OCI-LY3 (cell line): ENCODE results near the gene JUP.

Experiments
- H2AFZ ChIP-seq: fragments of 200-600, 300-600 bp; shearing (Covaris generic); 2 replicates; pipeline ENCODE4 v1.6.0; 2014; ENCODE audit warnings: antibody characterized with exemption, low read depth, low read length
- H3K27ac ChIP-seq: fragments of 200-600, 300-600 bp; sonication (generic); 2 replicates; pipeline ENCODE4 v1.5.1; 2014; ENCODE audit warnings: mild to moderate bottlenecking, low read length, moderate library complexity, mixed read lengths
- H3K27me3 ChIP-seq: fragments of 200-600, 300-600 bp; sonication (generic); 2 replicates; pipeline ENCODE4 v1.6.1; 2014; ENCODE audit warnings: low read depth, low read length, mixed read lengths
- H3K36me3 ChIP-seq: fragments of 200-600, 300-600 bp; sonication (generic); replicated peaks from 2 replicates; pipeline ENCODE3; 2014; ENCODE audit warnings: low read depth, low read length, mixed read lengths
- H3K4me1 ChIP-seq: fragments of 300-600, 200-600 bp; sonication (generic); 2 replicates; pipeline ENCODE4 v1.6.1; 2014; ENCODE audit warnings: low read length, mixed read lengths
- H3K4me2 ChIP-seq: fragments of 200-600, 300-600 bp; sonication (generic); 2 replicates; pipeline ENCODE4 v1.6.1; 2014; ENCODE audit warnings: low read length, mixed read lengths
- H3K4me3 ChIP-seq: fragments of 300-600, 200-600 bp; sonication (generic); 2 replicates; pipeline ENCODE4 v1.5.1; 2014; ENCODE audit warnings: antibody characterized with exemption, mild to moderate bottlenecking, low read length, moderate library complexity
- H3K79me2 ChIP-seq: fragments of 300-600, 200-600 bp; shearing (Covaris generic); 2 replicates; pipeline ENCODE4 v1.6.1; 2014; ENCODE audit warnings: mild to moderate bottlenecking, low read length, mixed read lengths
- H3K9ac ChIP-seq: fragments of 300-600, 200-600 bp; shearing (Covaris generic); 2 replicates; pipeline ENCODE4 v1.6.0; 2014; ENCODE audit warnings: mild to moderate bottlenecking, low read length, moderate library complexity
- H3K9me3 ChIP-seq: fragments of 200-600, 300-600 bp; shearing (Covaris generic); 2 replicates; pipeline ENCODE4 v1.6.1; 2014; ENCODE audit warnings: low read length, mixed read lengths; ENCODE audit not compliant: insufficient read depth
- H4K20me1 ChIP-seq: fragments of 200-600, 300-600 bp; sonication (generic); 2 replicates; pipeline ENCODE4 v1.6.1; 2016; ENCODE audit warnings: low read length, mixed read lengths; ENCODE audit not compliant: insufficient read depth
- CTCF ChIP-seq: fragments of 200-600, 300-600 bp; sonication (generic); IDR thresholded peaks from 2 replicates; pipeline ENCODE4 v1.5.1; 2014; ENCODE audit warnings: antibody characterized with exemption, low read length, low read depth
- EZH2phosphoT487 ChIP-seq: fragments of 200-600 bp; shearing (Covaris generic); IDR thresholded peaks from 2 replicates; pipeline ENCODE4 v1.6.1; 2018; ENCODE audit warnings: antibody characterized with exemption, mixed run types, low read depth

Gene JUP

DNA sequence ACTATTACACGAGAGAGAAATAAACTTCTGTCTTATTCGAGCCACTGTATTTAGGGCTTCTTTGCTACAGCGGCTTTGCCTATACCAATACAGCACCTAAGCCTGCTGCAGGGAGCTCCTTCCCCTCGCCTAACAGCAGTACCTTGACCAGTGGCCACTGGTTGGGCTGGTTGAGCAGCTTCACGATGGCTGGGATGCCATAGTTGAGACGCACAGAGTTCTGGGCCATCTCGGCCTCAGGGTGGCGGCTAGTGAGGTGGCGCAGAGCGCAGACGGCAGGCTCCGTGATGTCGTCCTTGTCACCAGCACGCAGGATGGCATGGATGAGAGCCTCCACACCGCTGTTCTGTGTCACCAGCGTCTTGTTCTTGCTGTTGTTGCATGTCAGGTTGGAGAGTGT is 23.7 kb downstream of the JUP start:
- Histone ChIP-seq H3K36me3 (no peaks in the 10 kb centered on the region), H3K9ac (no peak overlapping the region), H3K27ac (no peak overlapping the region)

GRCh38 chr17:41762391-41762790 is 24.1 kb downstream of the JUP start:
- Histone ChIP-seq H3K79me2 (no peaks in the 10 kb centered on the region), H4K20me1 (no peaks in the 10 kb centered on the region)

More for the DNA sequence above, 23.7 kb downstream of the JUP start:
- Histone ChIP-seq H3K4me3 (no peak overlapping the region), H3K79me2 (no peaks in the 10 kb centered on the region), H2AFZ (no peak overlapping the region), H3K4me2 (no peak overlapping the region), H4K20me1 (no peaks in the 10 kb centered on the region), H3K4me1 (peaks cover 7% of the 10 kb centered on the region), H3K9me3 (no peaks in the 10 kb centered on the region), H3K27me3 (no peaks in the 10 kb centered on the region)
- TF ChIP-seq CTCF (no peak), EZH2phosphoT487 (no peak)

GRCh38 chr17:41760878-41761277 is 25.6 kb downstream of the JUP start:
- Histone ChIP-seq H2AFZ (no peak overlapping the region), H3K36me3 (no peaks in the 10 kb centered on the region), H3K9me3 (no peaks in the 10 kb centered on the region), H3K4me3 (no peak overlapping the region), H4K20me1 (no peaks in the 10 kb centered on the region), H3K27me3 (no peaks in the 10 kb centered on the region), H3K4me2 (no peak overlapping the region; the same call in 1 of the 2 replicates), H3K4me1 (peaks cover 7% of the 10 kb centered on the region), H3K9ac (no peak overlapping the region), H3K79me2 (no peaks in the 10 kb centered on the region), H3K27ac (no peak overlapping the region)
- TF ChIP-seq EZH2phosphoT487 = no peak
- no peak for TF ChIP-seq CTCF

More at GRCh38 chr17:41762391-41762790, 24.1 kb downstream of the JUP start:
- no peak overlapping the region for H3K4me2 ChIP-seq
- H2AFZ ChIP-seq = no peak overlapping the region
- no peak overlapping the region for H3K9ac ChIP-seq
- no peak overlapping the region for H3K27ac ChIP-seq
- no peak overlapping the region for H3K4me3 ChIP-seq
- H3K4me1 ChIP-seq = peaks cover 7% of the 10 kb centered on the region
- H3K36me3 ChIP-seq = no peaks in the 10 kb centered on the region
- TF ChIP-seq CTCF (no peak), EZH2phosphoT487 (no peak)
- H3K27me3 ChIP-seq = no peaks in the 10 kb centered on the region
- no peaks in the 10 kb centered on the region for H3K9me3 ChIP-seq

- H3K27ac ChIP-seq = no peak overlapping the region
- H3K9ac ChIP-seq = no peak overlapping the region
- no peak for TF ChIP-seq CTCF
- TF ChIP-seq EZH2phosphoT487 = no peak
- H4K20me1 ChIP-seq = no peaks in the 10 kb centered on the region
- no peaks in the 10 kb centered on the region for H3K36me3 ChIP-seq
- no peaks in the 10 kb centered on the region for H3K79me2 ChIP-seq
- no peak overlapping the region for H3K4me3 ChIP-seq
- peaks cover 7% of the 10 kb centered on the region for H3K4me1 ChIP-seq
- H3K4me2 ChIP-seq = no peak overlapping the region
- H3K27me3 ChIP-seq = no peaks in the 10 kb centered on the region
- no peaks in the 10 kb centered on the region for H3K9me3 ChIP-seq
- H2AFZ ChIP-seq = no peak overlapping the region
Measured at GRCh38 chr17:41758601-41759000, 27.9 kb downstream of the JUP start.
